ENCODE data around the gene ACP2. TPM values are rescaled to one million over a fixed set of nuclear protein-coding genes. Genes with fewer than 3 reads are reported as not detected.
A peak's percentile ranks its signal among the peaks of the same experiment; 100 is the strongest.

Gene ACP2
- polyA plus RNA-seq, 1 of the 3 experiments (the other 2 are of a cell fraction), result 17.5 TPM

DNA sequence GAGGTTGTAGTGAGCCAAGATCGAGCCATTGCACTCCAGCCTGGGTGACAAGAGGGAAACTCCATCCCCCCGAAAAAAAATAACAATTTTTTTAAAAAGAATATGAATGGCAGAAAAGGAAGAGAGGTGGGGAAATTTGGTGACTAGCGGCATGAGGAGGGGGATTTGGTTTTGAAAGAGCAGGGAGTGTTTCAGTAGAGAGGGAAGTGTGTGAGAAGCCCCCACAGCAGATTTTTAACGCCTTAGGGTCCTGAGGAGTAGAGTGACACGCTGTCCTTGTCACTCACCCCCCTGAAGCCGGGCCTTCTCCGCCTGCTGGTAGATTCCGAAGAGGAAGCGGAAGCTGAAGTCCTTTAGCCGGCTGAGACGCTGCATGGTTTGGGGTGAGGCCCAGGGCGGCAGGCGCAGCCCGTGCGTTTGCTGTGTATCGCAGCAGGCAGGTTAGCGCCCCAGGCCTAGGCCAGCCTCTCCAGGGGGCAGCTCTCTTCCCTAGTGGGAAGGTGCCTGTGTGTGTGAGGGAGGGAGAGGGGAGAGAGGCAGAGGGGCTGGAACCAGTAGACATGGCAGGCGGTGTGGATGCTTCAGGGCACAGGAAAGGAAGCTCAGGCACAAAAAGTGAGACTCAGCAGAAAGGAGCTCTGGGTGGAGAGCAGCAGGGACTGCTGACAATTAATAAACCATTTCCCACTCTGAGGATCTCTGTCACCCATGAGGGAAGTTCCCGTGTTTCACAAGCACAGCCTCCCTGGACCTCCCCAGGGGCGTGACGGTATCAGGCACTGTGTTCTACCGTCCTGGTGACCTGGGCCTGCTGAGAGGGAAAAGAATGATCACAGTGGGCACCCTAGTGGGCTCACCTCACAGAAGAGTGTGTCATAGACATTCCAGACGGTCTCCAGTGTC lies 3.9 kb downstream of the ACP2 start:
- Histone ChIP-seq H3K27ac (ENCODE audit: low read depth in 2 of 2, low read length in 1 of 2) (no peak overlapping the region), H3K36me3 (replicated peaks in 1 of 2; ENCODE audit: control insufficient read depth in 1 of 2, insufficient read depth in 2 of 2, low read length in 1 of 2) (peaks cover 21 to 32% of the 10 kb centered on the region in 2 experiments), H3K4me2 (no peak overlapping the region), H3K27me3 (ENCODE audit: insufficient read depth) (no peaks in the 10 kb centered on the region), H3K9ac (no peak overlapping the region), H4K20me1 (ENCODE audit: insufficient read depth) (no peaks in the 10 kb centered on the region), H2AFZ (ENCODE audit: low read depth) (no peak overlapping the region), H3K79me2 (ENCODE audit: insufficient read depth) (peaks cover 18% of the 10 kb centered on the region), H3K9me2 (no peaks in the 10 kb centered on the region), H3K4me3 (ENCODE audit: low read depth in 2 of 2, low read length in 1 of 2) (no peak overlapping the region), H3F3A (replicated peaks; ENCODE audit: insufficient read depth) (peaks cover 22% of the 10 kb centered on the region), H3K4me1 (ENCODE audit: control insufficient read depth in 1 of 2, insufficient read depth in 2 of 2, low read depth in 1 of 2, low read length in 1 of 2) (peaks cover 8 to 15% of the 10 kb centered on the region in 2 experiments), H3K9me3 (no peaks in the 10 kb centered on the region)
- no peak for TF ChIP-seq USF2 (IDR thresholded peaks at IDR 0.05; ENCODE audit: borderline replicate concordance, low read depth, low read length)
- no peak for TF ChIP-seq RFX5 (IDR thresholded peaks at IDR 0.05; ENCODE audit: low read length)
- no peak for TF ChIP-seq SMC3 (IDR thresholded peaks at IDR 0.05; ENCODE audit: low read depth, low read length)
- ChIA-PET CTCF (interaction anchor here (1.0 kb wide), 2 partner anchors 15 to 110 kb away, joined by 3 to 5 read pairs; no protein-coding TSS in a partner anchor), POLR2A (interaction anchor here (0.9 kb wide), 1 partner anchor 58 kb away, joined by 3 read pairs; no protein-coding TSS in a partner anchor)
- 91% methylated on average over 23 of the region's 23 CpGs for WGBS (ENCODE audit: low lambda C conversion rate)
- DNase-seq, result peak; percentile 4

GRCh38 chr11:47243454-47243853 lies 5.2 kb downstream of the ACP2 start:
- H4K20me1 ChIP-seq (ENCODE audit: insufficient read depth), result no peaks in the 10 kb centered on the region
- H2AFZ ChIP-seq (ENCODE audit: low read depth), result no peak overlapping the region
- H3K4me3 ChIP-seq (ENCODE audit: low read depth in 2 of 2, low read length in 1 of 2), result no peak overlapping the region
- H3K9me3 ChIP-seq, result no peaks in the 10 kb centered on the region
- 73% methylated on average over 4 of the region's 4 CpGs for WGBS (ENCODE audit: low lambda C conversion rate)
- POLR2A ChIA-PET, result no interaction called here
- H3K9me2 ChIP-seq, result no peaks in the 10 kb centered on the region
- H3K4me1 ChIP-seq (ENCODE audit: control insufficient read depth in 1 of 2, insufficient read depth in 2 of 2, low read depth in 1 of 2, low read length in 1 of 2), result peaks cover 8 to 11% of the 10 kb centered on the region in 2 experiments
- H3F3A ChIP-seq (replicated peaks; ENCODE audit: insufficient read depth), result peaks cover 22% of the 10 kb centered on the region
- no peak overlapping the region for H3K9ac ChIP-seq
- no peak overlapping the region for H3K27ac ChIP-seq (ENCODE audit: low read depth in 2 of 2, low read length in 1 of 2)
- TF ChIP-seq USF2 (IDR thresholded peaks at IDR 0.05; ENCODE audit: borderline replicate concordance, low read depth, low read length) (no peak), TAF1 (IDR thresholded peaks at IDR 0.05; ENCODE audit: borderline replicate concordance, low read depth, low read length) (no peak), EZH2phosphoT487 (IDR thresholded peaks at IDR 0.05; ENCODE audit: borderline replicate concordance, low read depth) (no peak), FOXJ3 (CRISPR knock-in tag; IDR thresholded peaks at IDR 0.05) (no peak), USF1 (IDR thresholded peaks at IDR 0.05; ENCODE audit: borderline replicate concordance, low read depth) (no peak), SIN3A (IDR thresholded peaks at IDR 0.05; ENCODE audit: borderline replicate concordance, low read depth, low read length) (no peak), TEAD4 (IDR thresholded peaks at IDR 0.05; ENCODE audit: borderline replicate concordance, insufficient read depth) (no peak), RXRA (IDR thresholded peaks at IDR 0.05; ENCODE audit: borderline replicate concordance, low read depth) (no peak), NRF1 (IDR thresholded peaks at IDR 0.05; ENCODE audit: low read depth, low read length) (no peak), ZBTB33 (IDR thresholded peaks at IDR 0.05; ENCODE audit: borderline replicate concordance, low read depth) (no peak), RAD21 (IDR thresholded peaks at IDR 0.05; ENCODE audit: low read length) (no peak), YY1 (IDR thresholded peaks at IDR 0.05; ENCODE audit: low read depth) (no peak), RCOR1 (IDR thresholded peaks at IDR 0.05; ENCODE audit: low read length) (no peak)
- no peaks in the 10 kb centered on the region for H3K27me3 ChIP-seq (ENCODE audit: insufficient read depth)
- CTCF ChIA-PET, result interaction anchor here (0.8 to 1.7 kb wide), 4 partner anchors 9 to 111 kb away, joined by 3 to 4 read pairs (median 4); partner anchors contain the start of gene NR1H3
- H3K36me3 ChIP-seq (replicated peaks in 1 of 2; ENCODE audit: control insufficient read depth in 1 of 2, insufficient read depth in 2 of 2, low read length in 1 of 2), result peaks cover 21 to 43% of the 10 kb centered on the region in 2 experiments
- H3K4me2 ChIP-seq, result no peak overlapping the region
- DNase-seq, result peak; percentile 0
- peaks cover 12% of the 10 kb centered on the region; the same call in 1 of the 2 replicates for H3K79me2 ChIP-seq (ENCODE audit: insufficient read depth)

Data from SK-N-SH (cell line).